NCI-H2171 (cell line): Measurements from ENCODE around the gene OTOS.

Experiments used
- DNase-seq: peaks from one replicate; lab custom pipeline; 2025; lab: John Stamatoyannopoulos, UW

OTOS gene

DNA sequence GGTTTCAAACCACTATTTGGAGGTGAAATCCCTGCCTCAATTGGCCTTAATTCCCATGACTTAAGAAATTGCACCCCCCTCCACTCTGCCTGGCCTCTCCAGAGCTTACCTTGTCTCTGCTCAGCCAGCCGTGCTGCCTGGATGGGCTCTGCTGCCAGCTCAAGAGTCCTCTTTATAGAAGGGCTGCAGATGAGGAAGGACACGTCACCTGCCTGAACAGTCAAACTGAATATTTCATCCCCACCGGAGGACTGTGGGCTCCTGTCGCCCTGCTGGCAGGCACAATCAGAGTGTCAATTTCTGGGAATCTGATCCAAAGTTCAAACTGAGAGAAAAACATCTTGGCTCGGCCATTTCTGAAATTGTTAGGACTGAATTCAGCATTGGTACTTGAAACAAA, at the start of gene OTOS:
TSS of gene OTOS (minus strand) at position 148 of the 400 bp plus-strand sequence. CDS start 332 bp downstream, outside the sequence.
- no peak for DNase-seq

DNA sequence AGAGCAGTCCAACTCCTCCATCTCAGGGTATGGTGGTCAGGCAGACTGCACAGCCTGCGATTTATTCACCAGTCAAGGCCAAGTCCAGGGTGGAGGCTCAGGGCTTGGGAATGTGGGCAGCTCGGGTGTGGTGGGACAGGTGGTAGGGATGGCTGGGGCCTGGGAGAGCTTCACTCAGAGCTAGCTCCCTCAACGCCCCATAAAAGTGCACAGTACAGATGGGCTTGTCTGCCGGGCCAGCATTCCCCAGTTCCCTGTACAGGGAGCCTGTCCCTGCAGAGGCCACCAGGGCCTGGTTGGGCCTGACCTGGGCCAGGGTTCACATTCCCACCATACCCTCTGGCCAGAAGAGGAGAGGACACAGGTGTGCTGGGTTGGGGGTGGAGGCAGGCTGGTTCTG, 49.2 kb upstream of the OTOS start:
- no peak for DNase-seq

DNA sequence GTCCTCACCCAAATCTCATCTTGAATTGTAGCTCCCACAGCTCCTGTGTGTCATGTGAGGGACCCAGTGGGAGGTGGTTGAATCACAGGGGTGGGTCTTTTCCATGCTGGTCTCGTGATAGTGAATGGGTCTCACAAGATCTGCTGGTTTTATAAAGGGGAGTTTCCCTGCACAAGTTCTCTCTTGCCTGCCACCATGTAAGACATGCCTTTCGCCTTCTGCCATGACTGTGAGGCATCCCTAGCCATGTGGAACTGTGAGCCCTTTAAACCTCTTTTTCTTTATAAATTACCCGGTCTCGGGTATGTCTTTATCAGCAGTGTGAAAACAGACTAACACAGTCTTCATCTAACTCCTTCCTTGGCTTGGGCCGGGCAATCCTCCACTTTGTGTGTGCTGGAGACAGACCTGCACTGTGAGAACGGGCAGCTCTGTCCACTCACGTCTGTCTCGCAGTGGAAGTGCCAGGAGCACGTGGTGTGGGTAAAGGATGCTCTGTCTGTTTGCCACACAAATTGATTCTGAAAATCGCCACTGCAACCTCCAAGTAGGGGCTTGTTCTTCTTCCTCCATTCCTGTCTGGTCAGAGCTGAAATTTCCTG, 47.6 kb upstream of the OTOS start:
- no peak for DNase-seq

DNA sequence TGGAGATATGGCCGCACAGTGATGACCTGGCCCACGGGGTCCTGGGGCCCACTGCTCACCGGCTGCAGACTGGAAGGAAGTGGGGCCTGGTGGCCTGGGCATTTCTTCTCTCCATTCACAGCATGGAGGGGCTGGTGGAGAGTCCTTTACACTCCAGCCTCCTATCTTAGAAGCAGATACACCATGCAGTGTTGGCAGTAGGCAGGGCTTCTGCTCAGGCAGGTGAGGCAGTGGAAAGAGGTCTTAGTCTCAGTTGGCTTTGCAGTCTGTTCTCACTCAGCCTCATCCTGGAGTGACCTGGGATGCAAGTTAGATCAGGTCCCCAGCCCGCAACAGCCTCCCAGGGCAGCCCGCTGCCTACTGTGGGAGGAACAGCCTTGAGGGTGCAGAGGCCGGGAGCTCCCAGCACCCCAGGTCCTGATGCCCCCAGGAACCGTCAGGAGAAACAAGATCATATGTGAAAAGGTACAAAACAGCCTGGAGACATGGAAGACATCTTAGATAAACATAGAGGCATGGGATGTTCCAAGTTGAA, 45.8 kb upstream of the OTOS start:
- DNase-seq = no peak

DNA sequence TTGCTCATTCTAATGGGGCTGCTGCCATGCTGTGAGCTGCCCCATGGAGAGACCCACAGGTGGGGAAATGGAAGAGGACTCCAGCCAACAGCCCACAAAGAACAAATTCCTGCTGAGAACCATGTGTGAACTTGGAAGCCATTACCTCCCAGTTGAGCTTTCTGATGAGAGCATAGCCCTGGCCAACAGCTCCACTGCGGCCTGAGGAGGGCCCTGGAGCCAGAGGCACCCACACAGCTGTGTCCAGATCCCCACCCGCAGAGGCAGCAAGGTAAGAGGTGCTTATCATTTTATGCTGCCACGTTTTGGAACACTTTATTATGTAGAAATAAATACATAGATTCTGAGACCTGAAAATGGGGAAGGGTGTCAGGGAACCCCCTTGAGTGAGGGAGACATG, 44.2 kb upstream of the OTOS start:
- DNase-seq = no peak

DNA sequence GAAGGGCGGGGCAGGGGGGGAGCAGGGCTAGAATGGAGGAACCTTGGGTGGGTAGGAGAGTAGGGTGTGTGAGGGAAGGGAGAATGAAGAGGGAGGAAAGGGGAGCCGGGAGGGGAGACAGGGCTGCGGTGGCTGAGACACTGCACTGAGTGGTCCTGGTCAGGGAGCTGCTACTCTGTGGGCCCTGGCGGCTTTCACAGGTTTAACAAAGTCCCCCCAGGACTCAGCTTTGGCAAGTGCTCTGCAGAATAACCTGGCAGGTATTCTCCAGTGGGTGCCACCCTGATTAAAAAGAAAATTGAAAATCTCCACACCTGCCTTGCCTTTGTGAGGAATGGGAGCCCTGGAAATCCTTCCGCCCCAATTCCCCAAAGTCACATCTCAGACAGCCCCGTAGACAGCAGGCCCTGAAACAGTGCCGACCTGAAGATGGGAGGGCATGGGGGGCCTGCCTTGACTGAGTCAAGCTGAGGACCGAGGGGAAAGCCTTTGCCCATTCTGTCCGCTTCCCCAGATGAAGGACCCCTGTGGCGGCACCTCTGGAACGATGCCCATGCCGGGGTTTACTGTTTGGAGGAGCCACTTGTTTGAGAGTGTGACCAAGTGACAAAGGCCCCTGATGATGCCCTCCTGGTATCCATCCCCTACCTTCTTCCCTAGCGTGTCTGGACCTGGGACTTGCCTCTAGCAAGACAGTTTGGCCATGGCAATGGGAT, 43.6 kb upstream of the OTOS start:
- no peak for DNase-seq

DNA sequence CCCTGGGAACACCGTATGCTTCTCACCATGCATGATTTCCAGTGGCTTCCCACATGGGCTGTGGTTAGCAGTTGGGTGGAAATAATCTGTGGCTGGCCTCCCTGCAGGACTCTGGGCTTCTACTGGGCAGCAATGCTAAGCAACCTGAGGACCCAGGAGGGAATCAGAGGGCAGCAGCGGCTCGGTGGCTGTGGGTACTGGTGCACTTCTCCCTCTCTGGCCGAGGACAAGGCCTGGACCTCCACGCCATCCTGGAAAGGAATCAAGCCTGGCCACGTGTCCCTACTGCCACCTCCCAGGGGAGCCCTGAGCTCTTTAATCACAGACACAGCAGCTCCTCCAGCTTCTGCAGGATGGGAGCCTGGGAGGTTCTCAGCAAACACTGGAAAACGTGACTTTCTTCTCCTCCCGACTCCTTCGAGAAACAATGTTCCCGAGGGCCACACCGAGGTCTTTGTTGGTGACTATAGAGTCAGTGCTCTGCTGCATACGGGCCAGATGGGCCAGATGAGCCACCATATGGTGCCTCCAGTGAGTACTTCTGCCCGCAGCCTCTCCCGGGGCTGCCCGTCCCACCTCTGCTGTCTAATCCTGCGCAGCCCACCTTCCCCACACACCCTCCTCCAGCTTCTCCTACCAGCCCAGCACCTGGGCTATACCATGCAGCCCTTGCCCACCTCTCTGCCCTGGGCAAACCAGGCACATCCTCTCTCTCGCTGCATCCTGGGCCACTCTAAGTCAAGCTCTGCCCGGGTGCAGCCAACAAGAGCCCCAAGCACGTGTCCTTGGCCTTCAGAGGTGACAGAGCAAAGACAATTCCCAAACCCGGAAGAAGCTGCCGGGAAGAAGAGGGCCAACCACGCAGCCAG, 42.8 kb upstream of the OTOS start:
- peak; percentile 43 for DNase-seq

DNA sequence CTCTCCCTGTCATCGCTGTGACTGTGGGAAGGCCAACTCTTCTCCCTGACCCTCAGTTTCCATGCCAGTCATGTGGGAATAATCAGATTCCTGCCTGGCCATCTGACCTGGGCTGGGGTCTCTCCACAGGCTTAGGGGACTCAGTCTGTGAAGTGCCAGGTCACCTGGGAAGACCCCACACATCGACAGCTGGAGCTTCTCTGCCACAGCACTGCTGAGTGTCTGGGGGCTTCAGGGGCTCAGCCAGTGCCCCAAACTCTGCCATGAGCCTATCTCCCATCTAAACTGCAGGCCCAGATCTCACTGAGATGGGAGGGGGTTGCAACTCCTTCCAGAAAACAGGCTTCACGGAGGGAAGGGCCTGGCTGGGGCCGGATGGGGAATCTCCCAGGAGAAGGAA, 42.0 kb upstream of the OTOS start:
- no peak for DNase-seq

DNA sequence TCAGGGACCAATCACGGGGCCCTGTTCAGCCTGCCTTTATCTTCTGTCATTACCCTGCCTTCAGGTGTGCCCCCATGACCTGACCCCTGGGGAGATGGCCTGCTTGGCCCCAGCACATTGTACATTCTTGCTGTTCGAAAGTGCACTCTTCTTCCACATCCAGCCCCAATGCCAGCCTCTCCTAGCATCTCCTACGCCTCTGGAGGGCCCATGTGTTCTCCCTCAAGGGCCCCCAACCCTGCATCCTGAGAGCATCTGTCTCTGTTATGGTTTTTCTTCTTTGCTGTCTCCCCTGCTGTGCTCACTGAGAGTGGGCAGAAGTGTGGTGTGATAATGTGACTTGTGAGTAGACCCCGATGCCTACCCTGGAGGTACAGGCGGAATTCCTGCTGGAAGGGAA, 41.5 kb upstream of the OTOS start:
- no peak for DNase-seq

DNA sequence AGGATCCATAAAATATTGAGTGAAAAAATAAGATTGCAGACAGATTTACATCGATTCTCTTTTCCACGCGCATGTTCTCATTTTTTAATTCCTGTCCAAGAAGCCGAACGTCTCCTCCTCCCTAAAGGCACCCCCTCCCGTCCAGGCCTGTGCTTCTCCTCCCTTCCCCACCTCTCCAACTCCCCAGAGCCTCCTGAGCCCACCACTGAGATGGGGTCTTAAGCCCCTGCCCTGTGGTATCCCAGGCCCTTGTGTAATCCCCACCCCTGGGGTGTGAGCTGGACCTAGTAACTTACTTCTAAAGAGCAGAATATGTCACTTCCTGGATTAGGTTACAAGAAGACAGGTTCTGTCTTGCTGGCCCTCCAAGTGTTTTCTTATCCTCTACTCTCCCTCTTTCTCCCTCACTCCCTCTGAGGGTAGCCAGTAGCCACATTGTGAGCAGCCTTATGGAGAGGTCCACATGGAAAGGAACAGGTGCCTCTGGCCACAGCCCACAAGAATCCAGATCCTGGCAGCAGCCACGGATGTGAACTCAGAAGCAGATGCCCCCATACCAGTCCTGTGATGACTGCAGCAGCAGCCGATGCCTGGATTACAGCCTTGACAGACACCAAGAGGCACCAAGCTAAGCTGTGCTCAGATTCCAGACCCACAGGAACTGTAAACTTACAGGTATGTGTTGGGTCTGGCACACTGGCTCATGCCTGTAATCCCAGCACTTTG, 39.6 kb upstream of the OTOS start:
- DNase-seq = no peak

DNA sequence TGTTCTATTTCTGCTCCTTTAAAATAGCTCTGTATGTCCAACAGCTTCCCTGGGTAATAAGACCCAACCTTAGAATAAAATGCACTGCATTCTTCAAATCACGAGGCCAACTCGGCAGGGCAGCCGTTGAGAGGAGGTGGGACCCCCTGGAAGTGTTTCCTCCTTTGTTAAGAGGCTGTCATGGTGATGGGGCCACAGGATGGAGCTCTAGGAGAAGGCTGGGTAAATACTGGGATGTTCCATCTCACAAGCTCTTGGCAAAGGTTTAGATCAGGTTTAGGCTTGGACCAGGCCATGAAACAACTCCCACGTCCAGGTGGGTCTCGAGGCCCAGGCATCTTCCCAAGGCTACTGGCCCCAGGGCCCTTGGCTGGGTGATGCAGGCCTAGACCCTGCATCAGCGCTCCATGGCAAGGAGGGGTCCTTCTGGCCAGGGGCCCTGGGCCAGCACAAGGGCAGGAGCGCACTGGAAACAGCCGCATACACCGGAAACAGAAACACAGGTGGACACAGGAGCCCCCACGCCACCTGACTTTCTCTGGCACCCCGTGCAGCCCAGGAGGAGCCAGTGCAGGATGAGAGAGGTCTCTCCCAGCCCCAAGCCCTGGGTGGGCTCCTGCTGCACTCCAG, 38.8 kb upstream of the OTOS start:
- no peak for DNase-seq

DNA sequence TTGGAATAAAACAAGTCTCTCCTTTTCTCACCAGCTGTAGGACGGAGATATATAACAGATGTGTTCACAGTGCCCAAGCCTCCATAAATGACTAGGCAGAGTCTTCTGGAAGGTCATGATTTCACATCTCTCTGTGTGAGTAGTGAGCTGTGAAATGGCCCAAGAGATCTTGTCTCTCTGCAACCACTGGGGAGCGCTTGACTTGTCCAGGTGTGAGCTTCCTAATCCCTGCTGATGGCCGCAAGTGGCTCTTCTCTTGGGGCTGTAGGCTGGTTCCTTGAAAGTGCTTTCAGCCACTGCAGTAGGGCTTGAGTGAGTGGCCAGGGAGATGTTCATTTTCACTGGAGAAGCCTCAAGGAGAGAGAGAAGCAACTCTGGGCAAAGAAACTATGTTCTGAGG, 38.1 kb upstream of the OTOS start:
- no peak for DNase-seq

DNA sequence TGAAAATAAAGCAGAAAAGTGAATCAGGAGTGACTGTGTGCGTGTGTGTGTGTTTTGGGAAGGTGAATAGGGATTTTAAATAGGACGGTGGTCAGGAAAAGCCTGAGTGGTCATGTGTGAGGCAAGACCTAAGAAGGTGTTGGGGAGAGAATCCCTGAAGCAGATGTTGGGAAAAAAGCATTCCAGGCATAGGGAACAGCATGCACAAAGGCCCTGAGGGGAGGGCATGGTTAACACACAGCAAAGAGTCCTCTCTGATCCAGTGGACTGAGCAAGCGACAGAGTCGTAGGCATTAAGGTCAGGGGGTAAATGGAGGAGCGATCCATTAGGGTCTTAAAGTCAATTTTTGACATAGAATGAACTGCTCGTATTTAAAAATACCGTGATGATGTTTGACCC, 34.0 kb upstream of the OTOS start:
- DNase-seq = no peak

DNA sequence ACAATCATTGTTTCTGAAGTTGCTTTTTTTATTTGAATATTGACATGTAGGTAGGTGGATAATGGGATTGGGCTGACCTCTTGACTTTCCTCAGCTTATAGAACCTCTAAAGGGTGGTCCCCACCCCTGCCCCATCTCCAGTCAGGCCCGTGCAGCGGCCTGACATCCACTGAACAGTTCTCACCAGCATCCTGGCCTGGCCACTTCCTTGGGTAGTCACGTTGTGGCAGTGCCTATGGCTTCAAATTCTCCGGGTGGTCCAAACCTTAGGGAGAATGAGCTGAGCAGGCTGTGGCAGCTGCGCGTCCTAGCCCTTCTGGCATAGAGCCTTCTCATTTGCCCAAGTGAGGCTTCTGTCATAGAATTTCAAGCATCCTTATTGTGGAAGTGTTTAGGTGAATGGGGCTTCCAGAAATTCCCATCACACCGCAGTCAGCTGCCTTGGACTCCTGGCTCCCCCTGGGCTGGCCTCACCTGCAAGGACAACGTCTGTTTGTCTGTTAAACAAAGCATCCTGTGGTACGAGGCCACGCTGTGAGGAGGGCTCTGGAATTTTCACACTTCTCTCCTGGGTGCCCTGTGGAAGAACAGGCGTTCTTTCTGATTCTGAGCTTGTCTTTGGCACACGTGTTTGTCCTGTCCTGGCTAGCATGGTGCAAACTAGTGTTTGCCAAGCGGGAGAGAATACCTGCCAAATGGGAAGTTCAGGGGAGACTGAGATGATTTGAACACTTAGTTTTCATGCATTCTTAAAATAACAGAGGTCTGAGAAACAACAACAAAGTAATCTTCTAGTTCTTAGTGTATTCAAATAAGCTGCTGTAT, 31.8 kb upstream of the OTOS start:
- no peak for DNase-seq

DNA sequence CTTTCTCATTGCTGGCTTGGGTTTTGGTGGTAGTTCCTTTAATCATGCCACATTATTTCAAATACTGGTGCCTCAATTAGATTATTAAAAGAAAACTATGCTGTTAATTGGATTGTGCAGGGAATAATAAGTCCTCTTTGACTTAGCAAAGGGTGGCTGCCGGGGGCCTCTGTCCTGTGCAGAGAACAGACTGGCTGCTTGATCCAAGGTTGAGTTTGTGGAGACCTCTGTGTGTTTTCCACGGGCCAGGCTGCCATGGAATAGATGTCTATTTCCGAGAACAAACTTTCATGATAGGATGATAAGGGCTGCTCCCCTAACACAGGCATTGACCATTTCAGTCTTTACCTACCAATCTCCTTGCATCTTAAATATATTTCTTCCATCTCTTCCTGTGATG, 30.4 kb upstream of the OTOS start:
- DNase-seq = no peak

DNA sequence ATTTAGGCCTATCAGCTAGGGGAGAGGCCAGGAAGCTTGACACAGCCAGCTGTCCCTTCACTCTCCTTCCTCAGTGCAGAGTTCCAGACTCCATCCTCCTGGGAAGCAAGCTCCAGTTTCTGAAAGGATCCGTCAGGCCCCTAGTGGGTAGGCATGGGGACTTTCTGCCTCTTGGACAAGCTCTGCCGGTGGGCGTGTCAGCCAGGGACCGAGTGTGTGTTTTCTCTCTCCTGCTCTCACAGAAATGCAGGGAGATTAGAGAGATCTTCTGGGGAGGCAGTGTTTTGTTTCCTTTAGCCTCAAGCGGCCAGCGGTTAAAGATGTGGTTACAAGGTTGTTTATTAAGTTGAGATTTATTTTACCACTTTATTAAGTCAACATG, 29.9 kb upstream of the OTOS start:
- DNase-seq = no peak

DNA sequence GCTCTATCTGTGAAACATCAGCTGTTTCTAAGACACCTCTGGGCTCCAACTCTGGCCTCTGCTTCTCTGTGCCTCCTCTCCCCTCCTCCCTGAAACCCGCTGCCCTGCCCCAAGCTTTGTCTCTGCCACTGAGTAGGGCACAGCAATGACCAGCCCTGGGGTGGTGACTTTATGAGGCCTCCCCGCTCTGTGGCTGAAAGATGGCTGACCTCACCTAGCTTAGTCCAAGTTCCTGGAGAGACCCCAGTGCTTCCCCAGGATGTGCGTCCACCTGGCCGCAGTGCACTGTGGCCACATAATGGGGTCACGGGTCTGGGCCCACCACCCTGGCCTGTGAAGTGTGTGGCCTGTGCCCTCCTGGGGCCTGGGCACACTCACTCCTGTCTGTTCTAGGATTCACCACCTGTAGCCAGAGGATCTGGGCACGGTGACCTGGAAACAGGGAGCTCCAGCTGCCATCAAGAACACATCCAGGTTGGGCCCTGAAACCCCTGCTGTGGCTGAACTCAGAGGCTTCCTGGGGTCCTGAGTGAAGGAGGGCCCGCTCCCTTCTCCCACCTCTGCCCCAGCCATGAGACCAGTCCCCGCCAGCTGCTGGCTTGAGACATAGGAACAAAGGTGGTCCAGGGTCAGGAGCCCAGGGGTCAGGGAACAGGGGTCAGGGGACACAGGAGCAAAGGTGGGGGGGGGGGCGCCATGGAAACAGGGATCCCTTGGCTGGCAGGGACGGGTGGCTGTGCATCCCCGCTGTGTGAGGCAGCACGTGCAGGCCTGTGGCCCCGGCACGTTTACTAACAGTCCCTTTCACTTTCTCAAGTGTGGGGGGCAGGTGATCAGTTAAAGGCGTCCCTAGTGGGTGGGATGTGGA, 29.3 kb upstream of the OTOS start:
- DNase-seq = no peak

DNA sequence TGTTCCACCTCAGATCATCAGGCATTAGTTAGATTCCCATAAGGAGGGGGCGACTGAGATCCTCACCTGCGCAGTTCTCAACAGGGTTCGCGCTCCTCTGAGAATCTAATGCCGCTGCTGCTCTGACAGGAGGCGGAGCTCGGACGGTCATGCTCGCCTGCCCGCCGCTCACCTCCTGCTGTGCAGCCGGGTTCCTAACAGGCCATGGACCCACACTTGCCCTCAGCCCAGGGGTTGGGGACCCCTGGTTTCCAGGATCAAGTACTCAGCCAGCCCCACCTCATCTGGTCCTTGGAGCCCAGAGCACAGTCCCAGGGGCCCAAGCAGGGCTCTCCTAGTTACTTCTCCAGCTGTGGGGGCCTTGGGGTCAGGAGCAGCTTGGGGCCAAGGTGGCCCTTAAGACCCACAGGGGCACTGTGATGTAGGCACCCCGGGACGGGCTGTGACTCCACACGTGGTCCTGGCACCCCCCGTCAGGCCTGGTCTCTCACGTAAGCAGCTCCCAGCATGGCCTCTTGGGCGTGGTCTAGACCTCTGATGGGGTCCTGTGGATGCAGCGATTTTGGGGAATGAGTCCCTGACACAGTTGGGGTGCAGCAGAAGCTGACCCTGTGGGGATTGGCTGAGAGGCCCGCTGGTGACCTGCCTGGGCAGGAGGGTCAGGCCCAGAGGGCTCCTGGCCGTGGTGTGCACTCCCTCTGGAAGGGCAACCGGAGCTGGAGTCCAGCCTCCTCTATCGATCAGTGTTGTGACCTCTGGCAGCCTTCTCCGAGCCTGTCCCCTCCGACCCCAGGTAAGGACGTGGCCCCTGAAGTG, 28.3 kb upstream of the OTOS start:
- DNase-seq = no peak

DNA sequence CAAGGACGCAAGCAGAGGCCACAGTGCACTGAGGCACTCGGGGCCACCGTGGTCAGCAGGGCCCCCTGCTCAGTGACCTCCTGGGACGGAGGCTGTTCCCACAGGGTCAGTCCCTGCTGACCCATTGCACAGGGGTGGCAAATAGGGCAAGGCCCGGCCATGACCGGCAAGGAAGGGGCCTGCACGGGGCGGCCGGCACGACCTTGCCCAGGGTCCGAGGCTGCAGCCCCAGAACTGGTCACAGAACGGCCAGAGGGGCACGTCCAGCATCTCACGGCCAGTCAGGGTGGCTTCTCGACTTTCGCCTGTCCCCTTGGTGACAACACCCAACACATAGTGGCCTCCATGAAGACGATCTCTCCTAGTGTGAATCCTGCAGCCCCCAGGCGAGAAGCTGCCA, 27.6 kb upstream of the OTOS start:
- DNase-seq = no peak
